Hepatocyte (in vitro differentiated cells): Measurements from ENCODE around the gene TMEM255A. TPM values are rescaled to one million over a fixed set of nuclear protein-coding genes. Genes with fewer than 3 reads are reported as not detected.

Source experiments
- DNase-seq: peaks from one replicate; pipeline ENCODE4 v3.0.0-alpha.2; 2016; ENCODE audit warnings: low spot score
- H2AFZ ChIP-seq: fragments of 200-600 bp; sonication (generic); 2 replicates; pipeline ENCODE4 v1.6.0; 2016; ENCODE audit warnings: antibody characterized with exemption, mild to moderate bottlenecking
- H3K27ac ChIP-seq: fragments of 200-600 bp; sonication (generic); 2 replicates; pipeline ENCODE4 v1.5.1; 2016; ENCODE audit warnings: mild to moderate bottlenecking
- H3K27me3 ChIP-seq: fragments of 200-600 bp; sonication (generic); 2 replicates; pipeline ENCODE4 v1.6.1; 2016
- H3K36me3 ChIP-seq: fragments of 200-600 bp; sonication (generic); replicated peaks from 2 replicates; pipeline ENCODE4 v1.5.1; 2016; ENCODE audit warnings: low read depth; ENCODE audit not compliant: insufficient read depth
- H3K4me1 ChIP-seq: fragments of 200-600 bp; sonication (generic); 2 replicates; pipeline ENCODE4 v1.5.1; 2016; ENCODE audit warnings: mild to moderate bottlenecking, moderate library complexity; ENCODE audit not compliant: insufficient read depth
- H3K4me2 ChIP-seq: fragments of 200-600 bp; sonication (generic); 2 replicates; pipeline ENCODE4 v1.6.0; 2016
- H3K4me3 ChIP-seq: fragments of 200-600 bp; sonication (generic); 2 replicates; pipeline ENCODE4 v1.5.1; 2016; ENCODE audit warnings: mild to moderate bottlenecking
- H3K79me2 ChIP-seq: fragments of 200-600 bp; sonication (generic); 2 replicates; pipeline ENCODE4 v1.6.0; 2017; ENCODE audit warnings: mild to moderate bottlenecking
- H3K9me2 ChIP-seq: fragments of 200-600 bp; sonication (generic); replicated peaks from 2 replicates; pipeline ENCODE4 v1.6.0; 2017; ENCODE audit warnings: mild to moderate bottlenecking; ENCODE audit not compliant: insufficient read depth
- H3K9me3 ChIP-seq: fragments of 200-600 bp; sonication (generic); 2 replicates; pipeline ENCODE4 v1.5.1; 2016; ENCODE audit warnings: low read depth, mild to moderate bottlenecking
- H4K20me1 ChIP-seq: fragments of 200-600 bp; sonication (generic); 2 replicates; pipeline ENCODE4 v1.6.0; 2016; ENCODE audit warnings: mild to moderate bottlenecking; ENCODE audit not compliant: insufficient read depth, poor library complexity, severe bottlenecking
- CTCF ChIP-seq: fragments of 200-600 bp; sonication (generic); IDR thresholded peaks from 2 replicates; pipeline ENCODE4 v1.5.1; 2016; ENCODE audit warnings: antibody characterized with exemption, mild to moderate bottlenecking; ENCODE audit not compliant: poor library complexity
- EZH2 ChIP-seq: fragments of 200-600 bp; sonication (generic); IDR thresholded peaks from 2 replicates; pipeline ENCODE4 v1.6.1; 2016; ENCODE audit warnings: antibody characterized with exemption, mild to moderate bottlenecking, borderline replicate concordance
- EZH2phosphoT487 ChIP-seq: fragments of 200-600 bp; sonication (generic); IDR thresholded peaks from one replicate; pipeline ENCODE4 v1.6.1; 2018; ENCODE audit warnings: antibody characterized with exemption, mild to moderate bottlenecking, low read depth, moderate library complexity; ENCODE audit not compliant: unreplicated experiment, severe bottlenecking
- WGBS: methylation state at CpG from one replicate; pipeline ENCODE4 v1.1.6; 2016; ENCODE audit warnings: low lambda C conversion rate; ENCODE audit errors: missing lambda C conversion rate; 5-methylcytosine and 5-hydroxymethylcytosine counted together
- polyA plus RNA-seq: library from polyadenylated mRNA; unstranded; fragments of >200 nt; fragmentation: Nextera tagmentation; extraction: Ambion mirVana; gene quantifications from 2 replicates; pipeline ENCODE4 v1.2.1, GENCODE V29; 2016
- total RNA-seq: library from RNA; depleted of rRNA; stranded (reverse); fragments of >200 nt; gene quantifications from 2 replicates; pipeline ENCODE4 v1.2.3, GENCODE V29; 2014

The TMEM255A gene
- total and polyA plus RNA-seq, 2 experiments from 2014 or later = 0.77 to 2.2 TPM

GRCh38 chrX:120223374-120223773, 87.9 kb downstream of the TMEM255A start:
- H3K4me1 ChIP-seq = no peaks in the 10 kb centered on the region
- H3K27me3 ChIP-seq = no peaks in the 10 kb centered on the region
- H2AFZ ChIP-seq = no peak overlapping the region
- WGBS = 76% methylated on average over 7 of the region's 8 CpGs
- no peak overlapping the region for H3K4me2 ChIP-seq
- H3K9me3 ChIP-seq = no peaks in the 10 kb centered on the region
- no peaks in the 10 kb centered on the region for H3K9me2 ChIP-seq
- H3K79me2 ChIP-seq = no peaks in the 10 kb centered on the region
- H4K20me1 ChIP-seq = no peaks in the 10 kb centered on the region
- H3K27ac ChIP-seq = no peak overlapping the region
- H3K4me3 ChIP-seq = no peak overlapping the region
- DNase-seq = no peak
- H3K36me3 ChIP-seq = no peaks in the 10 kb centered on the region
- no peak for TF ChIP-seq CTCF
- TF ChIP-seq EZH2 = no peak
- TF ChIP-seq EZH2phosphoT487 = no peak

DNA sequence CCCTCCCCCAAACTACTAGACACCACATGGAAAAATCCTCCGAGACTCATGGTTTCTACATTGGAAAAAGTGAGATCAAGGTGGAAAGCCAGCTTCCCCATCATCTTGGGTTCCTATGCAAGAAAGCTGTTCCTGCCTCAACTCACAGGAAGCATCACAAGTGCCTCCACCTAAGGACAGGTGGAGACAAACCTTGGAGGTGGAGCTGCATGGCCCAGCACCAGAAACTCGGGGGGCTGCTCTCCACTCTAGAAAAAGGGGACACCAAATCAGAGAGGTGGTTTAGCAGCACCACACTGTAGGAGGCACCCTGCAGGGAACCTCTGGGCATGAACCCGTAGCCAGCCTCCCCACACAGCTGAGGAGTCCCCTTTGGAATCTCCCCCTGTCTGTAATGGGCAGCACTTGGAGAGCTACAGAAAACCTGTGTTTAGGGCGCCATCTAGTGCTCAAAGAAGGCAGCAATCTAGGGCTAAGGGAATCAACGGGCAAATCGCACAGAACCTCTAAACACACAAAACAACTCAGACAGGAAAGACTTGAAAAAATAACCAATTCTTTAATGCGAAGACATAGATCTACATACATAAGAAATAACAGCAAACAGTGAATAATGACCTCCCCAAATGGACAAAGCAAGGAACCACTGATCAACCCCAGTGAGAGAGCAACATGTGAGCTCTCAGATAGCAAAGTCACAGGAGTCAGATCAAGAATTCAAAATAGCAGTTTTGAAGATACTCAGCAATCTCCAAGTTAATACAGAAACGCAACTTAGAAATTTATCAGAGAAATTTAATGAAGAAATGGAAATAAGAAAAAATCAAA, 97.6 kb downstream of the TMEM255A start:
- Histone ChIP-seq H4K20me1 (no peaks in the 10 kb centered on the region), H3K79me2 (no peaks in the 10 kb centered on the region), H3K4me2 (no peak overlapping the region), H3K9me2 (no peaks in the 10 kb centered on the region), H3K27ac (no peak overlapping the region), H3K4me1 (no peaks in the 10 kb centered on the region), H3K4me3 (no peak overlapping the region), H3K9me3 (no peaks in the 10 kb centered on the region), H3K27me3 (no peaks in the 10 kb centered on the region), H2AFZ (no peak overlapping the region), H3K36me3 (no peaks in the 10 kb centered on the region)
- no peak for TF ChIP-seq EZH2phosphoT487
- no peak for TF ChIP-seq EZH2
- TF ChIP-seq CTCF = peak; percentile 61
- 29% methylated on average over 8 of the region's 8 CpGs for WGBS
- peak; percentile 63 for DNase-seq

Other genes starting within 250 kb of the TMEM255A start
- not detected in 2 replicates for gene RHOXF2B, start 233.8 kb downstream of the TMEM255A start, total RNA-seq
- not detected in 2 replicates for gene RHOXF2B, start 233.8 kb downstream of the TMEM255A start, polyA plus RNA-seq
- 0.80 TPM in 1 of 2 replicates, not detected in the other for gene RHOXF1, start 195.5 kb downstream of the TMEM255A start, total RNA-seq
- gene RHOXF1, start 195.5 kb downstream of the TMEM255A start, polyA plus RNA-seq = 0.35 TPM in 1 of 2 replicates, not detected in the other
- not detected in 2 replicates for gene RHOXF2, start 152.8 kb downstream of the TMEM255A start, total RNA-seq
- 0.17 TPM in 1 of 2 replicates, not detected in the other for gene RHOXF2, start 152.8 kb downstream of the TMEM255A start, polyA plus RNA-seq
- 25.2 and 26.4 TPM in 2 replicates for gene ZBTB33, start 60.6 kb downstream of the TMEM255A start, total RNA-seq
- 3.8 and 5.5 TPM in 2 replicates for gene ZBTB33, start 60.6 kb downstream of the TMEM255A start, polyA plus RNA-seq
- not detected in 2 replicates for gene ATP1B4, start 50.6 kb upstream of the TMEM255A start, total RNA-seq
- not detected in 2 replicates for gene ATP1B4, start 50.6 kb upstream of the TMEM255A start, polyA plus RNA-seq
- 223 and 228 TPM in 2 replicates for gene LAMP2, start 157.8 kb upstream of the TMEM255A start, total RNA-seq
- gene LAMP2, start 157.8 kb upstream of the TMEM255A start, polyA plus RNA-seq = 163 and 175 TPM in 2 replicates
- 46.4 and 50.5 TPM in 2 replicates for gene CUL4B, start 249.5 kb upstream of the TMEM255A start, total RNA-seq
- gene CUL4B, start 249.5 kb upstream of the TMEM255A start, polyA plus RNA-seq = 15.5 and 16.9 TPM in 2 replicates